A204.1 (cell line): ENCODE results near the gene SNX8.
"Not testable (repeated sequence)": the region's sequence is repeated elsewhere in the genome, so short reads cannot be mapped to it uniquely, and the experiment has no call there.

Experiments
- FAIRE-seq: peaks from 2 replicates; lab custom pipeline; 2012; peaks lifted over from hg19 to GRCh38; lab: Jason Lieb, UNC

SNX8 gene

DNA sequence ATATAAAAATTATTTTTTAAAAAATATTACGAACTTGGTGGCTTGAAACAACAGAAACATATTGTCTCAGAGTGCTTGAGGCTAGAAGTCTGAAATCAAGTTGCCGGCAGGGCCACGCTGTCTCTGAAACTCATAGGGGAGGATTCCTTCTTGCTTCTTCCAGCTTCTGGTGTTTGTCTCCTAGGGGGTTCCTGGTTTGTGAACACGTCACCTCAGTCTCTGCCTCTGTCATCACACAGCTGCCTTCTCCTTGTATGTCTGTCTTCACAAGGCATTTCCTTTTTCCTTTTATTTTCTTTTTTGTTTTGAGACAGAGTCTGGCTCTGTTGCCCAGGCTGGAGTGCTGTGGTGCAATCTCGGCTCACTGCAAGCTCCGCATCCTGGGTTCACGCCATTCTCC is 12.7 kb upstream of the SNX8 start:
- no peak for FAIRE-seq

GRCh38 chr7:2325162-2325561 is 10.9 kb upstream of the SNX8 start:
- no peak for FAIRE-seq

- no peak for FAIRE-seq
These were observed 6.8 kb upstream of the SNX8 start for GRCh38 chr7:2321020-2321419.

DNA sequence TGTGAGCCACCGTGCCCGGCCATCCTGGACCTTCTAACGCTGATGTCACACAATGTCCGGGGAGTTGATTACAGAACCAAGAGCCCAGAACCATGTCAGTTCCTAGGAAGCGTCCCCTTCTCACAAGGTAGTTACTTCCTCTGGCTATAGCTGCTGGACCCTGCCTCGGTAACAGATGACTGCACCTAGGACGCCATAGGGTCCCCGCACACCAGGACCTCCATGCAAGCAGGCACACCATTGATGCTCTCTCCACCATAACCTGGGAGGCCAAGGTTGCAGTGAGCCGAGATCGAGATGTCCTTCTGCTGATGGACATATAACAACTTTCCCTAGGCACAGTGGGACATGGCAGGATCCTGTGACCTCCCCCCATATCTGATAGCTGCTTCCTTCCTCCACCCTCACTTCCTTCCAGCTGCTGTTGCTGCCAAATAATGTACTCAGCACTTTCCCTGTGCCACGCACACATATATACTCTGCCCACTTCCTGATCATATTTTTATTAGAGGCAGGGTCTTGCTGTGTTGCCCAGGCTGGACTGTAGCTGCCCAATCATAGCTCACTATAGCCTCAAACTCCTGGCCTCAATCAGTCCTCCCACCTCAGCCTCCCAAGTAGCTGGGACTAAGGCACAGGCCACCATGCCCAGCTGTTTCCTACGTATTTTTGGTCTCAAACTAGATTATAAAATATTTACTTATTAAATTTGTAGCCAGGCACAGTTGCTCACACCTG is 3.5 kb upstream of the SNX8 start:
- no peak for FAIRE-seq

DNA sequence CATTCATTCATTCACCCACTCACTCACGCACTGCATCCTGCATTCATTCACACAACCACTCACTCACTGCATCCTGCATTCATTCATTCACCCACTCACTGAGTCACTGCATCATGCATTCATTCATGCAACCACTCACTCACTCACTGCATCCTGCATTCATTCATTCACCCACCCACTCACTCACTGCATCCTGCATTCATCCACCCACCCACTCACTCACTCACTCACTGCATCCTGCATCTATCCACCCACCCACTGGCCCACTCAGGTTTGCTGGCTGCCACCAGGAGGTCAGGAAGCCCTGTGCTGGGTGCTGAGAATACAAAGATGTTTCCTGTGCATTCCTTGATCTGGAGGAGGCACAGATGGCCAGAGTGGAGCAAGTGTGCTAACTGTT is 2.3 kb upstream of the SNX8 start:
- no peak for FAIRE-seq

DNA sequence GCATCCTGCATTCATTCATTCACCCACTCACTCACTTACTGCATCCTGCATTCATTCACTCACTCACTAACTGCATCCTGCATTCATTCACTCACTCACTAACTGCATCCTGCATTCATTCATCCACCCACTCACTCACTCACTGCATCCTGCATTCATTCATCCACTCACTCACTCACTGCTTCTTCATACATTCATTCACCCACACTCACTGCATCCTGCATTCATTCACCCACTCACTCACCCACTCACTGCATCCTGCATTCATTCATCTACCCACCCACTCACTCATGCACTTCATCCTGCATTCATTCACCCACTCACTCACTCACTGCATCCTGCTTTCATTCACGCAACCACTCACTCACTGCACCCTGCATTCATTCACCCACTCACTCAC is 1.5 kb upstream of the SNX8 start:
- FAIRE-seq, result no peak

DNA sequence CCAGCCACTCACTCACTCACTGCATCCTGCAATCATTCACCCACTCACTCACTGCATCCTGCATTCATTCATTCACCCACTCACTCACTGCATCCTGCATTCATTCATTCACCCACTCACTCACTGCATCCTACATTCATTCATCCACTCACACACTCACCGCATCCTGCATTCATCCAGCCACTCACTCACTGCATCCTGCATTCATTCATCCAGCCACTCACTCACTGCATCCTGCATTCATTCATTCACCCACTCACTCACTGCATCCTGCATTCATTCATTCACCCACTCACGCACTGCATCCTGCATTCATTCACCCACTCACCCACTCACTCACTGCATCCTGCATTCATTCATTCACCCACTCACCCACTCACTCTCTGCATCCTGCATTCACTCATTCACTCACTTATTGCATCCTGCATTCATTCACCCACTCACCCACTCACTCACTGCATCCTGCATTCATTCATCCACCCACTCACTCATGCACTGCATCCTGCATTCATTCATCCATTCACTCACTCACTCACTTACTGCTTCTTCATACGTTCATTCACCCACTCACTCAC is 802 bp upstream of the SNX8 start:
- not testable (repeated sequence) for FAIRE-seq

GRCh38 chr7:2313450-2314208 is 612 bp downstream of the SNX8 start:
- no peak for FAIRE-seq

DNA sequence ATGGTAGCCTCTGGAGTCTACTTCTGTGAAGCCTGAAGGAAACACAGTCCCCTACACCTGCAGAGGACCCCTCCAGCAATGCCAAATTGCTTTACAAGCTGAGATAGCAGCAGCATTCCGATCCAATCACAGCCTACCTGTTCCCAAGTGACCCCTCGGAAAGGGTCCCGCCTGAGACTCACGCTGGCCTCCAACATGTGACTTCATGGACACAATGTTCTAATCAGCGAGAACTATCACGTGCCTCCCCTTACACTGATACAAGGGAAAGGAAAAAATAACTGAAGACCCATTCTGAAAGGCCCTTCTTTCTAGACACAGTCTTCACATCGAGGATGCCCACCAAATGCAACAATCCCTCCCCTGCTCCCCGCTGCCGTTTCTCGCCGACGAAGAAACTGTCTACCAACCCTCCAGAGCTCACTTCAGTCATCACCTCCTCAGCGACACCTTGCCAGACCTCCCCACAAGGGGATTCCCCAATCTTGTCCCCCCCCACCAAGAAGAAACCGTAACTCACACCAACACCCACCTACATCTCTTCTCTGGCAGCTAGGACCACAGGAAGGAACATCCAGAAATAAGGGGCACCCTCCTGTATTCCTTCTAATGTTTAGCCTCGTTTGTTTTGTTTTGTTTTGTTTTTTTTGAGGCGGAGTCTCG is 1.8 kb downstream of the SNX8 start:
- FAIRE-seq, result no peak

GRCh38 chr7:2309889-2310331 is 4.3 kb downstream of the SNX8 start:
- no peak for FAIRE-seq

DNA sequence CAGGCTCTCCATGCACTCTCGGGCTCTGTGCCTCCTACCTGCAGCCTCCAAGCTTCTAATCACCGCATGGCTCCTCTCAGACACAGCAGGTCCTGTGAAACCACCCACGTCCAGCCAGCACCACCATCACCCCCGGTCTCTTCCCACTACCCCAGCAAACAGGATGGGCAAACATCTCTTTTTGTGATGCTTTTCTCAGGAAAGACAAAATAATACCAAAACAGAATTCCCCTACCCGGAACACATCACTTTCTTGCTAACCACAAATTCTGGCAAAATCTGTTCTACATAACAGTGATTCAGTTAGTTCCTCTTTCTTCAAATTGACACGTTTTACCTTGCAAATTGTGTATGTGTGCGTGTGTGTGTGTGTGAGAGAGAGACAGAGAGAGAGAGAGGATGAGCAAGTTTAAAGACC is 6.5 kb downstream of the SNX8 start:
- FAIRE-seq, result no peak

- no peak for FAIRE-seq
These were observed 7.6 kb downstream of the SNX8 start for GRCh38 chr7:2306688-2307087.

GRCh38 chr7:2305258-2305657 is 9.0 kb downstream of the SNX8 start:
- FAIRE-seq, result not testable (repeated sequence)

DNA sequence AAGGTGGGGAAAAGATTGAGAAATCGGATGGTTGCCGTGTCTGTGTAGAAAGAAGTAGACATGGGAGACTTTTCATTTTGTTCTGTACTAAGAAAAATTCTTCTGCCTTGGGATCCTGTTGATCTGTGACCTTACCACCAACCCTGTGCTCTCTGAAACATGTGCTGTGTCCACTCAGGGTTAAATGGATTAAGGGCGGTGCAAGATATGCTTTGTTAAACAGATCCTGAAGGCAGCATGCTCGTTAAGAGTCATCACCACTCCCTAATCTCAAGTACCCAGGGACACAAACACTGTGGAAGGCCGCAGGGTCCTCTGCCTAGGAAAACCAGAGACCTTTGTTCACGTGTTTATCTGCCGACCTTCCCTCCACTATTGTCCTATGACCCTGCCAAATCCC is 10.7 kb downstream of the SNX8 start:
- not testable (repeated sequence) for FAIRE-seq

- not testable (repeated sequence) for FAIRE-seq
These were observed 11.4 kb downstream of the SNX8 start for GRCh38 chr7:2302743-2303397.

DNA sequence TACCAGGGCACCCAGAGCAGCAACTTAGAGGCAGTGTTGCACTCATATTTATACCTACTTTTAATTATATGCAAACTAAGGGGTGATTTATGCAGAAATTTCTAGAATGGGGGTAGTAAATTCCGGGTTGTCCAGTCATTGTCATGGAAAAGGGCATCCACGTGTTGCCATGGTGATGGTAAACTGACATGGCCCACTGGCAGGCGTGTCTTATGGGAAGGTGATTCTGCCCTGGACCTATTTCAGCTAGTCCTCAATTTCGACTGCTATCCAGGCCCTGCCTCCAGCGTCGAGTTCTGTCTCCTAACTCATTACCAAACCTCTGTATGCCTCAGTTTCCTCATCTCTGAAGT is 12.8 kb downstream of the SNX8 start:
- no peak for FAIRE-seq

DNA sequence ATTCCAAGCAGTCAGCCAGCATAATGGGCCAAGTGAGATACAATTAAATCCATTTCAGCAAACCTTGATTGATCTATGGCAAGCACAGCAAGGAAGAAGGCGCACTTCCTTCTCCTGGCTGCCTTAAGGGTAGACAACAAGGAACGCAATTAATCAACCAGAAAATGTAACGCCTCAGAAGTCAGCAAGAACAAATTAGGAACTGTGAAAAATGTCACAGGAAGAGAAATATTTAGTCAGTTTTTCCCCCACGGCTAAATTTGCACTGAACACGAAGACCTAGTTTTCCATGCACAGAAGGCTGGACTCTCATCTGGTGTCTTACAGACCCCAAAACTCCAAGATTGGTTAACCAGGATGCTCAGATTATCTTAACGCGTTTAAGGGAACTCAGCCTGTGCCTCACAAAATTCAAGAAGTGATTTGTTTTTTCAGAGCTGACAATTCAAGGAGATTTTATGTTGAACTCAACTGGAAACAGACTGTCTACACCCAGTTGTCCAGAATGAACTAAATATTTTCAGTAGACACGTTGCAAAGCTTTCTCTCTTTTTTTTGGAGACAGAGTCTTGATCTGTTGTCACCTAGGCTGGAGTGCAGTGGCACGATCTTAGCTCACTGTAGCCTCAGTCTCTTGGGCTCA is 14.2 kb downstream of the SNX8 start:
- no peak for FAIRE-seq

GRCh38 chr7:2299131-2299829 is 15.0 kb downstream of the SNX8 start:
- peak; percentile 95 for FAIRE-seq

DNA sequence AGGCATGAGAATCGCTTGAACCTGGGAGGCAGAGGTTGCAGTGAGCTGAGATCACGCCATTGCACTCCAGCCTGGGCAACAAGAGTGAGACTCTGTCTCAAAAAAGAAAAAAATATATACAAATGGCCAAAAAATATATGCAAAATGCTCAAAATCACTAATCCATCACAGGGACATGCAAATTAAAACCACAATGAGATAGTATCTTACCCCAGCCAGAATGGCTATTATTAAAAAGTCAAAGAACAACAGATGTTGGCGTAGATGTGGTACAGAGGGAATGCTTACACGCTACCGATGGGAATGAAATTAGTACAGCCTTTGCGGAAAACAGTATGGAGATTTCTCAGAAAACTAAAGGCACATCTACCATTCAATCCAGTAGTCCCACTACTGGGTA is 17.4 kb downstream of the SNX8 start:
- no peak for FAIRE-seq

GRCh38 chr7:2295936-2296620 is 18.2 kb downstream of the SNX8 start:
- FAIRE-seq, result no peak

DNA sequence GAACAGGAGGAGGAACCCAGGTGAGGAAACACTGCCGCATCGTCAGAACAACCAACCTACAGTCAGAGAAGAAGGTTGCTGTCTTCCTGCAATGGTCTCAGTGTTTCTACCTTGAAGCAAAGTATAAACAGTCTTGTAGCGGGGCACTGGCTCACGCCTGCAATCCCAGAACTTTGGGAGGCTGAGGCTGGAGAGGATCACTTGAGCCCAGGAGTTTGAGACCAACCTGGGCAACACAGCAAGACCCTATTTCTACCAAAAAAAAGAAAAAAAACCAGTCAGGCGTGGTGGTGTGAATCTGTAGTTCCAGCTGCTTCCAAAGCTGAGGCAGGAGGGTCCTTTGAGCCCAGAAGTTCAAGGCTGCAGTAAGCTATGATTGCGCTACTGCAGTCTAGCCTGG is 23.4 kb downstream of the SNX8 start:
- FAIRE-seq, result no peak
